ENCODE measurements around the gene CDC42EP2. TPM values are rescaled to one million over a fixed set of nuclear protein-coding genes. Genes with fewer than 3 reads are reported as not detected.

CDC42EP2 gene
- total RNA-seq, 1 experiment from 2014 or later, result 8.1 TPM

- no peaks in the 10 kb centered on the region for H3K9me3 ChIP-seq (ENCODE audit: control insufficient read depth, insufficient read depth, low read depth, low read length)
- no peak overlapping the region for H3K4me3 ChIP-seq (ENCODE audit: low read depth in 2 of 2, low read length in 2 of 2)
- TF ChIP-seq SIN3A (IDR thresholded peaks at IDR 0.05; ENCODE audit: borderline replicate concordance, insufficient read depth, low read depth, low read length), result no peak
- TF ChIP-seq REST (IDR thresholded peaks at IDR 0.05; ENCODE audit: insufficient read depth in 1 of 2, low read depth in 2 of 2, low read length in 1 of 2), result no peak
- TF ChIP-seq POLR2AphosphoS5 (IDR thresholded peaks at IDR 0.05; ENCODE audit: low read depth, low read length), result no peak
- no peak for TF ChIP-seq CTCF (IDR thresholded peaks at IDR 0.05)
- TF ChIP-seq TCF7L2 (IDR thresholded peaks at IDR 0.05; ENCODE audit: low read depth, low read length), result no peak
- no peaks in the 10 kb centered on the region for H3K36me3 ChIP-seq (ENCODE audit: control insufficient read depth, insufficient read depth, low read length)
- no peak for DNase-seq (ENCODE audit: low read depth, low spot score)
- H3K27me3 ChIP-seq (ENCODE audit: control insufficient read depth, insufficient read depth, low read length), result no peaks in the 10 kb centered on the region
- H3K4me1 ChIP-seq (ENCODE audit: control insufficient read depth, insufficient read depth, low read length), result no peaks in the 10 kb centered on the region
- BruUV-seq (replicated peaks), result no TSS peak
- intact Hi-C loops (cut with micrococcal nuclease; ENCODE audit: unreplicated experiment) (no loop called here), in situ Hi-C loops (cut with HindIII; ENCODE audit: low pct_unique_long_range_greater_than_20kb, low sequenced_read_pairs) (no loop called here)
- POLR2A ChIA-PET, result interaction anchor here (0.6 kb wide), 1 partner anchor 526 kb away, joined by 12 read pairs; no protein-coding TSS in a partner anchor
- CTCF ChIA-PET, result no interaction called here
- H3K27ac ChIP-seq (ENCODE audit: low read length), result no peak overlapping the region
- peak; percentile 34; the same call in 1 of the 2 replicates for ATAC-seq
Measured at GRCh38 chr11:65301491-65302329, 13.0 kb upstream of the CDC42EP2 start.

- H3K9me3 ChIP-seq (ENCODE audit: control insufficient read depth, insufficient read depth, low read depth, low read length), result no peaks in the 10 kb centered on the region
Measured at GRCh38 chr11:65303555-65303954, 11.1 kb upstream of the CDC42EP2 start.

More at GRCh38 chr11:65303555-65303954, 11.1 kb upstream of the CDC42EP2 start:
- no peak overlapping the region for H3K4me3 ChIP-seq (ENCODE audit: low read depth in 2 of 2, low read length in 2 of 2)
- in situ Hi-C loops (cut with HindIII; ENCODE audit: low pct_unique_long_range_greater_than_20kb, low sequenced_read_pairs) (no loop called here), intact Hi-C loops (cut with micrococcal nuclease; ENCODE audit: unreplicated experiment) (no loop called here)
- DNase-seq (ENCODE audit: low read depth, low spot score) (no peak), ATAC-seq (no peak)
- H3K27me3 ChIP-seq (ENCODE audit: control insufficient read depth, insufficient read depth, low read length), result no peaks in the 10 kb centered on the region
- ChIA-PET POLR2A (interaction anchor here (0.6 kb wide), 1 partner anchor 1918 kb away, joined by 8 read pairs; no protein-coding TSS in a partner anchor), CTCF (interaction anchor here (0.9 kb wide), 1 partner anchor 947 kb away, joined by 4 read pairs; no protein-coding TSS in a partner anchor)
- H3K36me3 ChIP-seq (ENCODE audit: control insufficient read depth, insufficient read depth, low read length), result no peaks in the 10 kb centered on the region
- 0 out of 2 replicates have a peak, but pooled peaks cover 5% of the 10 kb centered on the region for H3K4me1 ChIP-seq (ENCODE audit: control insufficient read depth, insufficient read depth, low read length)
- TF ChIP-seq CTCF (IDR thresholded peaks at IDR 0.05) (no peak), POLR2AphosphoS5 (IDR thresholded peaks at IDR 0.05; ENCODE audit: low read depth, low read length) (0 out of 2 replicates have a peak, but pooled peaks have one; percentile 49), TCF7L2 (IDR thresholded peaks at IDR 0.05; ENCODE audit: low read depth, low read length) (no peak)
- no TSS peak for BruUV-seq (replicated peaks)
- H3K27ac ChIP-seq (ENCODE audit: low read length), result no peak overlapping the region
